ENCODE data around the gene ADSS1. TPM values are rescaled to one million over a fixed set of nuclear protein-coding genes. Genes with fewer than 3 reads are reported as not detected.

Gene ADSS1
- total RNA-seq, 1 experiment from 2014 or later = 9.9 TPM

DNA sequence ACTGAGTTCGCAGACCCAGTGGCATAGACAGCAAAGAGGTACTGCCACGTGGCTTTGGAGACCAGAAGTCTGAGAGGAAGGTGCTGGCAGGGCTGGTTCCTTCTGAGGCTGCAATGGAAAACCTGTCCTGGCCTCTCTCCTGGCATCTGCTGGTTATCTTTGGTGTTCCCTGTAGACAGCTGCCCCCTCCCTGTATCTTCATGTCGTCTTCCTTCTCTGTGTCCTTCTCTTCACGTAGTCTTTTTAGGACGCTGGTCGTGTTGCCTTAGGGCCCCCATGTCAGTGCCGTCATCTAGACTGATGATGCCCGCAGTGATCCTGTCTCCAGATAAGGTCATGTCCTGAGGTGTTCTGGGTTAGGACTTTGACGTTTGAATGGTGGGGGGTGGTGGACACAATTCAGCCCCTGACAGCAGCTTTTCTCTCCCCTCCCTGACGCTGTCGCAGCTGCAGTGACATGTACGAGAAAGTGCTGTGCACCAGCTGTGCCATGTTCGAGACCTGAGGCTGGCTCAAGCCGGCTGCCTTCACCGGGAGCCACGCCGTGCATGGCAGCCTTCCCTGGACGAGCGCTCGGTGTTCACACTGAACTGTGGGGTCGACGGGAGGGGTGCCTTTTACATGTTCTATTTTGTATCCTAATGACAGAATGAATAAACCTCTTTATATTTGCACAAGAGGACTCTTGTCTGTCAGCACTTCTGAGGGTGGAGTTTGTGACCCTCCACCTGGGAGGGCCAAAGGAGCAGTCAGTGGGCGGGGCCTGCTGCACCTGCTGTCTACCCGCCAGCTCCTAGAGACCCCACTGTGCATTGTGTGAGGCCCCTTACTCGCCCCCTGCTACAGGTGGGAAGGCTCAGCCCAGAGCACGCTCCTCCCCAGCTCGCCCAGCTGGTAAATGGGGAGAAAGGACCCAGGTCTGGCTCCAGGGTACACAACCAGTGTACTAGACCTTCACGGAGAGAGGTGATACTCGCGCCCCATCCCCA lies 35.2 kb downstream of the ADSS1 start (continued):
- TF ChIP-seq, protein P1, sequence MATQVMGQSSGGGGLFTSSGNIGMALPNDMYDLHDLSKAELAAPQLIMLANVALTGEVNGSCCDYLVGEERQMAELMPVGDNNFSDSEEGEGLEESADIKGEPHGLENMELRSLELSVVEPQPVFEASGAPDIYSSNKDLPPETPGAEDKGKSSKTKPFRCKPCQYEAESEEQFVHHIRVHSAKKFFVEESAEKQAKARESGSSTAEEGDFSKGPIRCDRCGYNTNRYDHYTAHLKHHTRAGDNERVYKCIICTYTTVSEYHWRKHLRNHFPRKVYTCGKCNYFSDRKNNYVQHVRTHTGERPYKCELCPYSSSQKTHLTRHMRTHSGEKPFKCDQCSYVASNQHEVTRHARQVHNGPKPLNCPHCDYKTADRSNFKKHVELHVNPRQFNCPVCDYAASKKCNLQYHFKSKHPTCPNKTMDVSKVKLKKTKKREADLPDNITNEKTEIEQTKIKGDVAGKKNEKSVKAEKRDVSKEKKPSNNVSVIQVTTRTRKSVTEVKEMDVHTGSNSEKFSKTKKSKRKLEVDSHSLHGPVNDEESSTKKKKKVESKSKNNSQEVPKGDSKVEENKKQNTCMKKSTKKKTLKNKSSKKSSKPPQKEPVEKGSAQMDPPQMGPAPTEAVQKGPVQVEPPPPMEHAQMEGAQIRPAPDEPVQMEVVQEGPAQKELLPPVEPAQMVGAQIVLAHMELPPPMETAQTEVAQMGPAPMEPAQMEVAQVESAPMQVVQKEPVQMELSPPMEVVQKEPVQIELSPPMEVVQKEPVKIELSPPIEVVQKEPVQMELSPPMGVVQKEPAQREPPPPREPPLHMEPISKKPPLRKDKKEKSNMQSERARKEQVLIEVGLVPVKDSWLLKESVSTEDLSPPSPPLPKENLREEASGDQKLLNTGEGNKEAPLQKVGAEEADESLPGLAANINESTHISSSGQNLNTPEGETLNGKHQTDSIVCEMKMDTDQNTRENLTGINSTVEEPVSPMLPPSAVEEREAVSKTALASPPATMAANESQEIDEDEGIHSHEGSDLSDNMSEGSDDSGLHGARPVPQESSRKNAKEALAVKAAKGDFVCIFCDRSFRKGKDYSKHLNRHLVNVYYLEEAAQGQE (IDR thresholded peaks at IDR 0.05; ENCODE audit: low read depth) = no peak
- TF ChIP-seq FOSL1 (IDR thresholded peaks at IDR 0.05; ENCODE audit: low read depth) (no peak), TCF7L2 (IDR thresholded peaks at IDR 0.05; ENCODE audit: borderline replicate concordance, extremely low read depth, insufficient read depth, insufficient read length) (no peak), SP1 (IDR thresholded peaks at IDR 0.05; ENCODE audit: low read depth) (no peak), EGR1 (IDR thresholded peaks at IDR 0.05; ENCODE audit: low read depth) (no peak), SRF (IDR thresholded peaks at IDR 0.05; ENCODE audit: low read depth) (no peak)

DNA sequence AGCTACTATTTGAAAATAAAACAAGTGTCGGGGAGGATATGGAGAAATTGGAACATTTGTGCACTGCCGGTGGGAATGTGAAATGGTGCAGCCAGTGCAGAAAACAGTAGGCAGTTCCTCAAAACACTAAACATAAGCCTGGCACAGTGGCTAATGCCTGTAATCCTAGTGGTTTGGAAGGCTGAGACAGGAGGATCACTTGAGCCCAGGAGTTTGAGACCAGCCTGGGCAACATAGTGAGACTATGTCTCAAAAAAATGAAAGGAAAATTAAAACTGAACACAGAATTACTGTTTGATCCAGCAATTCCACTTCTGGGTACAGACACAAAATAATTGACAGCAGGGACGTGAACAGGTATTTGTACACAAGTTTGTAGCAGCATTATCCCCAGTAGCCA lies 41.5 kb downstream of the ADSS1 start:
- Histone ChIP-seq H3K79me2 (ENCODE audit: insufficient read depth, low read length) (no peaks in the 10 kb centered on the region), H4K20me1 (ENCODE audit: insufficient read depth) (no peaks in the 10 kb centered on the region), H3K9me2 (ENCODE audit: insufficient read depth) (no peaks in the 10 kb centered on the region), H3K27ac (ENCODE audit: low read depth, low read length) (no peak overlapping the region), H3K9me3 (ENCODE audit: control insufficient read depth in 1 of 2, insufficient read depth in 1 of 2, low read depth in 1 of 2, low read length in 2 of 2) (no peaks in the 10 kb centered on the region), H3K27me3 (ENCODE audit: insufficient read depth, low read length) (no peaks in the 10 kb centered on the region), H2AFZ (ENCODE audit: low read depth, low read length, poor library complexity, severe bottlenecking) (no peak overlapping the region), H3K4me1 (ENCODE audit: control insufficient read depth in 1 of 2, insufficient read depth in 2 of 2, low read length in 2 of 2) (peaks cover 3 to 9% of the 10 kb centered on the region in 2 experiments; a peak in 3 of 4 replicates), H3K4me2 (ENCODE audit: low read length) (no peak overlapping the region), H3K36me3 (ENCODE audit: control insufficient read depth in 1 of 2, insufficient read depth in 2 of 2, low read length in 2 of 2) (peaks cover 0 to 2% of the 10 kb centered on the region in 2 experiments; a peak in 1 of 4 replicates), H3K9ac (ENCODE audit: low read length) (no peak overlapping the region), H3K4me3 (replicated peaks in 1 of 2; ENCODE audit: low read depth in 1 of 2, low read length in 2 of 2) (no peak overlapping the region)
- ChIA-PET POLR2A (interaction anchor here (0.7 to 1.1 kb wide), 3 partner anchors 12 to 16 kb away, joined by 3 read pairs; partner anchors contain the start of gene SIVA1), RAD21 (ENCODE audit: low non-redundant PET in 1 of 2, low total read pairs in 2 of 2, uncharacterized antibody in 2 of 2, unreplicated experiment in 2 of 2) (interaction anchor here in 1 of 2 experiments (0.6 kb wide), 1 partner anchor 62 kb away, joined by 4 read pairs; no protein-coding TSS in a partner anchor), CTCF (interaction anchor here (1.6 kb wide), 1 partner anchor 13 kb away, joined by 6 read pairs; the partner anchor contains the start of gene SIVA1)
- intact Hi-C loops (cut with micrococcal nuclease) = no loop called here
- no TSS peak for BruUV-seq (replicated peaks)
- ATAC-seq = no peak
- TF ChIP-seq EZH2phosphoT487 (IDR thresholded peaks at IDR 0.05; ENCODE audit: borderline replicate concordance) = no peak
- no peak for TF ChIP-seq ZNF274 (IDR thresholded peaks at IDR 0.05; ENCODE audit: low read depth, low read length)
- TF ChIP-seq POLR2AphosphoS5 (IDR thresholded peaks at IDR 0.05; ENCODE audit: low read depth, low read length) = no peak
- TF ChIP-seq EZH2 (IDR thresholded peaks at IDR 0.05) = no peak
- no peak for TF ChIP-seq CBX3 (IDR thresholded peaks at IDR 0.05; ENCODE audit: low read depth)
- TF ChIP-seq JUND (IDR thresholded peaks at IDR 0.05) = no peak
- no peak for TF ChIP-seq POLR2A (IDR thresholded peaks at IDR 0.05; ENCODE audit: borderline replicate concordance, extremely low read depth, insufficient read depth, insufficient read length)
- TF ChIP-seq FOSL1 (IDR thresholded peaks at IDR 0.05; ENCODE audit: low read depth) = no peak
- no peak for TF ChIP-seq ZFX (IDR thresholded peaks at IDR 0.05)
- DNase-seq (ENCODE audit: low read depth, low spot score) = no peak
